ENCODE results near the gene CCDC186. TPM values are rescaled to one million over a fixed set of nuclear protein-coding genes. Genes with fewer than 3 reads are reported as not detected.
A peak's percentile ranks its signal among the peaks of the same experiment; 100 is the strongest.

The CCDC186 gene
- polyA plus RNA-seq, 2 of the 4 experiments (the other 2 are of a cell fraction) = 7.4 to 13.4 TPM

- FAIRE-seq = no peak
- Histone ChIP-seq H3K4me1 (no peaks in the 10 kb centered on the region), H3K4me2 (no peak overlapping the region), H3K9me3 (no peaks in the 10 kb centered on the region), H3K27ac (no peak overlapping the region), H3K4me3 (no peak overlapping the region)
- peak; percentile 88 to 90 for ATAC-seq
- WGBS (ENCODE audit: missing lambda C conversion rate) = 45% methylated on average over 5 of the region's 5 CpGs
- POLR2A ChIA-PET = no interaction called here
- DNase-seq (ENCODE audit: low read depth in 1 of 2, low spot score in 1 of 2) = peak; percentile 30 to 36
- peak; percentile 46 for TF ChIP-seq CTCF (IDR thresholded peaks at IDR 0.05)
- TF ChIP-seq TP53 (CRISPR knock-in tag; IDR thresholded peaks at IDR 0.05) = no peak
- peak; percentile 33; the same call in 1 of the 3 replicates for TF ChIP-seq SMC3 (IDR thresholded peaks at IDR 0.05)
- peak; percentile 61 to 77 for TF ChIP-seq RAD21 (conservative IDR thresholded peaks at IDR 0.05 in 1 of 2, IDR thresholded peaks at IDR 0.05 in 1 of 2)
- CTCF ChIA-PET = interaction anchor here (0.6 to 6.8 kb wide), 14 partner anchors 9 to 431 kb away, joined by 3 to 34 read pairs (median 4); no protein-coding TSS in a partner anchor
Observed at GRCh38 chr10:114110174-114110972, 63.6 kb downstream of the CCDC186 start.

GRCh38 chr10:114103284-114103683 is 70.7 kb downstream of the CCDC186 start:
- H3K9me3 ChIP-seq = no peaks in the 10 kb centered on the region
- no peak overlapping the region; a peak in 1 of 6 replicates for H3K27ac ChIP-seq
- ATAC-seq (peak; percentile 94 to 95), FAIRE-seq (peak; percentile 73), DNase-seq (ENCODE audit: low read depth in 1 of 2, low spot score in 1 of 2) (peak; percentile 74)
- ChIA-PET CTCF (interaction anchor here (0.7 to 10.9 kb wide), 47 partner anchors 8 to 424 kb away, joined by 3 to 195 read pairs (median 4); partner anchors contain the start of genes ADRB1 and CASP7), POLR2A (interaction anchor here (0.5 kb wide), 1 partner anchor 440 kb away, joined by 3 read pairs; the partner anchor contains the start of gene NRAP)
- 0 out of 3 replicates have a peak, but pooled peaks cover 3% of the 10 kb centered on the region for H3K4me1 ChIP-seq
- TF ChIP-seq SMC3 (IDR thresholded peaks at IDR 0.05) (peak; percentile 93), RAD21 (conservative IDR thresholded peaks at IDR 0.05 in 1 of 2, IDR thresholded peaks at IDR 0.05 in 1 of 2) (peak; percentile 91 to 94), BCL3 (IDR thresholded peaks at IDR 0.05) (no peak), ESRRA (IDR thresholded peaks at IDR 0.05; ENCODE audit: borderline replicate concordance, low read length) (no peak), CTCF (IDR thresholded peaks at IDR 0.05) (peak; percentile 87), SREBF2 (IDR thresholded peaks at IDR 0.05) (no peak), HDAC2 (IDR thresholded peaks at IDR 0.05) (no peak)
- whole genome bisulfite sequencing (ENCODE audit: missing lambda C conversion rate) = 10% methylated on average over 6 of the region's 6 CpGs
- H3K4me2 ChIP-seq = peak overlapping the region; percentile 40; the same call in 2 of the 3 replicates
- H3K4me3 ChIP-seq = no peak overlapping the region

GRCh38 chr10:114102256-114102655 is 71.7 kb downstream of the CCDC186 start:
- ATAC-seq (no peak), FAIRE-seq (no peak), DNase-seq (ENCODE audit: low read depth in 1 of 2, low spot score in 1 of 2) (no peak)
- ChIA-PET CTCF (interaction anchor here (0.7 to 10.9 kb wide), 21 partner anchors 9 to 412 kb away, joined by 3 to 195 read pairs (median 6); partner anchors contain the start of gene ADRB1), POLR2A (no interaction called here)
- no peaks in the 10 kb centered on the region for H3K9me3 ChIP-seq
- 77% methylated on average over 2 of the region's 2 CpGs for WGBS (ENCODE audit: missing lambda C conversion rate)
- H3K4me3 ChIP-seq = no peak overlapping the region
- H3K27ac ChIP-seq = no peak overlapping the region
- no peak overlapping the region for H3K4me2 ChIP-seq
- TF ChIP-seq BCL3 (IDR thresholded peaks at IDR 0.05) (no peak), HDAC2 (IDR thresholded peaks at IDR 0.05) (no peak), PHF8 (IDR thresholded peaks at IDR 0.05; ENCODE audit: borderline replicate concordance, low read depth) (no peak), CBX2 (IDR thresholded peaks at IDR 0.05; ENCODE audit: borderline replicate concordance, low read depth) (no peak), HMGXB4 (CRISPR knock-in tag; IDR thresholded peaks at IDR 0.05; ENCODE audit: borderline replicate concordance) (no peak), HOXB5 (CRISPR knock-in tag; IDR thresholded peaks at IDR 0.05) (no peak), POLR2AphosphoS2 (conservative IDR thresholded peaks at IDR 0.05; ENCODE audit: low read length) (no peak)
- 0 out of 3 replicates have a peak, but pooled peaks cover 3% of the 10 kb centered on the region for H3K4me1 ChIP-seq
